Measurements from ENCODE around the gene DCAF4. TPM values are rescaled to one million over a fixed set of nuclear protein-coding genes. Genes with fewer than 3 reads are reported as not detected.
A peak's percentile ranks its signal among the peaks of the same experiment; 100 is the strongest.

Gene DCAF4
- total RNA-seq, 4 donors from 2014 or later = 29.0 to 45.0 (median 36.7) TPM

- DNase-seq = peak; percentile 96 to 97
- no peaks in the 10 kb centered on the region for H3K9me3 ChIP-seq
- 0% methylated on average over 41 to 45 of the region's 54 CpGs for WGBS, 2 donors
- no peak within 1 kb of the TSS for H3K27ac ChIP-seq
- TF ChIP-seq POLR2A (IDR thresholded peaks at IDR 0.05) = peak in 1 of 2 donors; percentile 72
- TF ChIP-seq, protein P1, sequence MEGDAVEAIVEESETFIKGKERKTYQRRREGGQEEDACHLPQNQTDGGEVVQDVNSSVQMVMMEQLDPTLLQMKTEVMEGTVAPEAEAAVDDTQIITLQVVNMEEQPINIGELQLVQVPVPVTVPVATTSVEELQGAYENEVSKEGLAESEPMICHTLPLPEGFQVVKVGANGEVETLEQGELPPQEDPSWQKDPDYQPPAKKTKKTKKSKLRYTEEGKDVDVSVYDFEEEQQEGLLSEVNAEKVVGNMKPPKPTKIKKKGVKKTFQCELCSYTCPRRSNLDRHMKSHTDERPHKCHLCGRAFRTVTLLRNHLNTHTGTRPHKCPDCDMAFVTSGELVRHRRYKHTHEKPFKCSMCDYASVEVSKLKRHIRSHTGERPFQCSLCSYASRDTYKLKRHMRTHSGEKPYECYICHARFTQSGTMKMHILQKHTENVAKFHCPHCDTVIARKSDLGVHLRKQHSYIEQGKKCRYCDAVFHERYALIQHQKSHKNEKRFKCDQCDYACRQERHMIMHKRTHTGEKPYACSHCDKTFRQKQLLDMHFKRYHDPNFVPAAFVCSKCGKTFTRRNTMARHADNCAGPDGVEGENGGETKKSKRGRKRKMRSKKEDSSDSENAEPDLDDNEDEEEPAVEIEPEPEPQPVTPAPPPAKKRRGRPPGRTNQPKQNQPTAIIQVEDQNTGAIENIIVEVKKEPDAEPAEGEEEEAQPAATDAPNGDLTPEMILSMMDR (IDR thresholded peaks at IDR 0.05) = no peak
- no peaks in the 10 kb centered on the region for H3K27me3 ChIP-seq
- no peaks in the 10 kb centered on the region for H3K36me3 ChIP-seq
- H3K4me3 ChIP-seq (replicated peaks in 1 of 3) = peak within 1 kb of the TSS; percentile 16 to 77 (median 57)
- peaks cover 3 to 20% of the 10 kb centered on the region in 2 donors for H3K4me1 ChIP-seq
- intact Hi-C loops (cut with DNase I) = loop anchor here (10.0 kb wide), 1 partner anchor 51 kb away; no protein-coding TSS in a partner anchor
Measured at GRCh38 chr14:72893636-72894322, 32.5 kb upstream of the DCAF4 start, which contains the start of gene DPF3. Gene DPF3, minus strand, starts transcription at chr14:72894101. Its CDS starts 13 bp downstream, at chr14:72894088.

- H3K4me1 ChIP-seq = peaks cover 3 to 20% of the 10 kb centered on the region in 2 donors
- H3K4me3 ChIP-seq (replicated peaks in 1 of 3) = peak overlapping the region; percentile 13 to 77 (median 57)
- H3K36me3 ChIP-seq = no peaks in the 10 kb centered on the region
- 1% methylated on average over 11 of the region's 11 CpGs for WGBS, 2 donors
- H3K27me3 ChIP-seq = no peaks in the 10 kb centered on the region
- DNase-seq = peak in 1 of 2 donors; percentile 25
- H3K9me3 ChIP-seq = no peaks in the 10 kb centered on the region
- intact Hi-C loops (cut with DNase I) = loop anchor here (10.0 kb wide), 1 partner anchor 51 kb away; no protein-coding TSS in a partner anchor
- TF ChIP-seq POLR2A (IDR thresholded peaks at IDR 0.05) = no peak
- TF ChIP-seq, protein P1 (IDR thresholded peaks at IDR 0.05) = no peak
- no peak overlapping the region for H3K27ac ChIP-seq
Measured at GRCh38 chr14:72894323-72894622, 32.0 kb upstream of the DCAF4 start.

DNA sequence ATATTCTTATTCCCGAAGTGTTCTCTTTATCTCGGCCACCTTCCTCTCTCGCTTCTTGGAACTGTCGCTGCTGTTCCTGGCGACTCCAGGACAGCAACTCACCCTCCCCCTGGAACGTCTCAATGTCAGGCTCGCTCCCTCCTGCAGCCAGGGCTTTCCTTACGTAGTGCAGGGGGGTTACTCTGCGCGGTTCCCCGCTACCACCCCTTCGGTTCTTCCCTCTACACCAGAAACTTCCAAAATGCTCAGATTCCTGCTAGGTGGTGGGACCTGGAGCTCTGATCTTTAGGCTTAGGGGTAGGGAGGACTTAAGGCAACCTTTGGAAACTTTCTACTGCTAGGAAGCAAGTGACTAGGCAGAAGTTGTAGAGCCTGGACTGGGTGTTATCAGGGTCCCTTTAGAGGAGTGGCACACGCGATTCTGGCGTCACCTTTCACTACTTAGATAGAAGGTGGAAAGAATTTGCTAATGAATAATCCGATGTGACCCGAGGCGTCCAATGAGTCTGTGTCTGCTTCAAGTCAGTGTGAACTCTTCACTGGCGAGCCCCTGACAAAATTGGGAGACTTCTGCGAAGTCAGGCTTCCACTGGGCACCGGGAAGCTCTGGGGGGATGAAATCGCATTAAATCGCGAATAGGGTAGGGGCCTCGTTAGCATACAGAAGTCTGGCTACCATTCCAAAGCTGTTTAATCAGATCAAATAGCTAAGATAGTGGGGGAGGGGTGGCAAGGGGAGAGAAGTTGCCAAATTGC is 31.5 kb upstream of the DCAF4 start:
- Histone ChIP-seq H3K27me3 (no peaks in the 10 kb centered on the region), H3K36me3 (no peaks in the 10 kb centered on the region), H3K4me3 (replicated peaks in 1 of 3) (peak overlapping the region; percentile 13 to 77 (median 57)), H3K9me3 (no peaks in the 10 kb centered on the region), H3K4me1 (peaks cover 3 to 20% of the 10 kb centered on the region in 2 donors), H3K27ac (no peak overlapping the region)
- TF ChIP-seq, protein P1 (IDR thresholded peaks at IDR 0.05) = no peak
- no peak for TF ChIP-seq POLR2A (IDR thresholded peaks at IDR 0.05)
- 5 to 8% methylated on average over 25 of the region's 25 CpGs for WGBS, 2 donors
- DNase-seq = peak in 1 of 2 donors; percentile 28
- intact Hi-C loops (cut with DNase I) = loop anchor here (10.0 kb wide), 1 partner anchor 50 kb away; no protein-coding TSS in a partner anchor

GRCh38 chr14:72898448-72898847 is 27.8 kb upstream of the DCAF4 start:
- WGBS, 2 donors = 62 to 66% methylated on average over 3 of the region's 3 CpGs
- no peaks in the 10 kb centered on the region for H3K27me3 ChIP-seq
- no peaks in the 10 kb centered on the region for H3K9me3 ChIP-seq
- no peak overlapping the region for H3K27ac ChIP-seq
- no peak for TF ChIP-seq POLR2A (IDR thresholded peaks at IDR 0.05)
- TF ChIP-seq, protein P1 (IDR thresholded peaks at IDR 0.05) = no peak
- intact Hi-C loops (cut with DNase I) = loop anchor here (10.0 kb wide), 1 partner anchor 46 kb away; no protein-coding TSS in a partner anchor
- no peak for DNase-seq
- H3K36me3 ChIP-seq = no peaks in the 10 kb centered on the region
- peaks cover 0 to 8% of the 10 kb centered on the region in 2 donors for H3K4me1 ChIP-seq
- no peak overlapping the region for H3K4me3 ChIP-seq (replicated peaks in 1 of 3)

Measured in thyroid gland (tissue), 4 donors.